Testis (tissue), 2 donors: ENCODE measurements around the gene ACER3.

Experiments
- CTCF ChIP-seq, 3 experiments: fragments of 450-650 bp in 2 of 3; fragments of 200-600 bp in 1 of 3; sonication (generic) in 1 of 3; IDR thresholded peaks; one replicate each; pipeline ENCODE4 v1.5.1; 2016 to 2019; ENCODE audit warnings: antibody characterized with exemption in 3 of 3, mild to moderate bottlenecking in 2 of 3, moderate library complexity in 1 of 3
- POLR2A ChIP-seq: fragments of 450-650 bp; IDR thresholded peaks from one replicate; pipeline ENCODE4 v1.6.1; 2017; ENCODE audit warnings: antibody characterized with exemption, mild to moderate bottlenecking, moderate library complexity

- TF ChIP-seq CTCF (IDR thresholded peaks at IDR 0.05), result no peak
- no peak for TF ChIP-seq POLR2A
These were observed 207.2 kb downstream of the ACER3 start for GRCh38 chr11:77067861-77068443.
